HG03571 (cell line): ENCODE measurements around the gene PPIL4.
"Not testable (repeated sequence)": the region's sequence is repeated elsewhere in the genome, so short reads cannot be mapped to it uniquely, and the experiment has no call there.

Experiments
- ATAC-seq: cut with Tn5 transposase; IDR thresholded peaks from one replicate; pipeline ENCODE4 v1.9.1; 2021; ENCODE audit not compliant: unreplicated experiment

PPIL4 gene

DNA sequence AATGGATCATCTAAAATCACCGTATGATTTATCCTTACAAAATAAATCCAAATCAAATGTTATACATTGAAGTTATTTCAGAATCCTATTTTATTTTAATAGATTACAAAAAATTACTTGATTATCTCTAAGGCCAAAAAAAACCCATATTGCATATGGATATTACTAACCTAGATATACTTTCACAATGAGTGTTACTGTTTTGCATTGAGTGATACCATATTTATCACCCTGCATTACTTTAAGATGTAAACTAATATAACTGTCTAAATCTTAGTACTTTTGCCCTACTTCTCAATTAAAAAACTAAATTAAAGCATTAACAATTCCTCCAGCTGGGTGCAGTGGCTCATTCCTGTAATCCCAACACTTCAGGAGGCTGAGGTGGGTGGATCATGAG lies 11.1 kb downstream of the PPIL4 start:
- no peak for ATAC-seq

DNA sequence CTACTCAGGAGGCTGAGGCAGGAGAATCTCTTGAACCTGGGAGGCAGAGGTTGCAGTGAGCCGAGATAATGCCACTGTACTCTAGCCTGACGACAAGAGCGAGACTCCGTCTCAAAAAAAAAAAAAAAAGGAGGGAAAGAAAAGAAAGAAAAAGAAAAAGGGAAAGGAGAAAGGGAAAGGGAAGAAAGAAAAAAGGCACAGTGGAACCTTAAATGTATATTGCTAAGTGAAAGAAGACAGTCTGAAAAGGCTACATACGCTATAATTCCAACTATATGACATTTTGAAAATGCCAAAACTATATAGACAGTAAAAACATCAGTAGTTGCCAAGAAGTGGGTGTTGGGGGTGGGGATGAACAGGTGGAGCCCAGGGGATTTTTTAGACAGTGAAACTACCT lies 16.2 kb downstream of the PPIL4 start:
- ATAC-seq: no peak

DNA sequence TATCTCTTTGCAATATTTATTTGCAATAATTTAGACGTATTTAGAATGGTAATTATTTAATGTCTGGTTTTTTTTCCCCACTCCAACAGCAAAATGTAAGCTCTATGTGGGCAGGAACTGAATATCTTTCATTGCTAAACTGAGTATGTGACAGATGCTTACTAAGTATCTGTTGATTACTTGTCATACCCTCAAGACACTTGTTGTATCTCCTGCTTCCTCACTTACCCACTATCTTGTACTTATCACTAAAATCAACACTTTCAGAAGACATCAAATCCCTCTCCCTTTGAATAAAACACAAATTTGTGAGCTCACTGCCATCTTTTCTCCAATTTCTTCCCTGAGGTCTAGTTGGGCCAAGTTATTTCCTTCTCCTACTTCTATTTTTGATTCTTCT lies 30.3 kb downstream of the PPIL4 start:
- ATAC-seq: no peak

DNA sequence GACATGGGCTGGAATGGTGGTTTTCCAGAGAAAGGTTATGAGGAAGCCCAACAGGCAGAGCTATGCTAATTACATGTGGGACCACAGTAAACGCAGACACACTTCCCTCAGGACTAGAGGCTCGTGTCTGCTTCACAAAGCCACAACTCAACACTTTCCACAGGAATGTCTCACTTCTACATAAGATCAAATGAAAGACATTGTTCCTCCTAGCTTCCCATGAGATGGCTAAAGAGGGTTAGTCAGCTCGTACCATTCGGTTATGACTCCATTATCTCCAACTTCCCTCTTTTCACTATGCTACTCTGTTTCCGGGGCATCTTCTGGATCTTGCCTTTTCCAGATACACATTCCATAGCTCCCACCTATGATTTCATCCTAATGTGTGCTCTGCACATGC lies 31.9 kb downstream of the PPIL4 start:
- no peak for ATAC-seq

DNA sequence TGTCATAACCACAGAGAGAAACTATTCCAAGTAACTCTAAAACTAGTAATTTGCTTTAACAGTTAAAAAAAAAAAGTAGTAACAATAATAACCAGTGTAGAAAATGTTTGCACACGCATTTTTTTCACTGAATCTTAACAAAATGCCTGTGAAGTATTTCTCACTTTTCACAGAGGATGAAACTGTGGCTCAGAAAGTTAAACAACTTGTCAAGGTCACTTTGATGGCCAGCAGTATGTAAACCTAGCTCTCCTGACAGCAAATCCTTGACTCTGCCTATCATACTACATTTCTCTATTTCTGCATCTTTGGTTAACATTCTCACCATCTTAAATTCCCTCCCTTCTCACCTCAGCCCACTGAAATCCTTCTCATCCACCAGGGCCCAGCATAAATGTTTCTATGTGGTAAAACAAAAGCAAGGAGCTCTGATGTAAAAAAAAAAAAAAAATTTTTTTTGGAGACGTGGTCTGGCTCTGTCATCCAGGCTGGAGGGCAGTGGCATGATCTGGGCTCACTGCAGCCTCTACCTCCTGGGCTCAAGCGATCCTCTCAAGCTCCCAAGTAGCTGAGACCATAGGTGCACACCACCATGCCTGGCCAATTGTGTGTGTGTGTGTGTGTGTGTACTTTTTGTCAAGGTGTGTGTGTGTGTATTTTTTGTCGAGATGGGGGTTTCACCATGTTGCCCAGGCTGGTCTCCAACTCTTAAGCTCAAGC lies 34.9 kb downstream of the PPIL4 start:
- no peak for ATAC-seq

DNA sequence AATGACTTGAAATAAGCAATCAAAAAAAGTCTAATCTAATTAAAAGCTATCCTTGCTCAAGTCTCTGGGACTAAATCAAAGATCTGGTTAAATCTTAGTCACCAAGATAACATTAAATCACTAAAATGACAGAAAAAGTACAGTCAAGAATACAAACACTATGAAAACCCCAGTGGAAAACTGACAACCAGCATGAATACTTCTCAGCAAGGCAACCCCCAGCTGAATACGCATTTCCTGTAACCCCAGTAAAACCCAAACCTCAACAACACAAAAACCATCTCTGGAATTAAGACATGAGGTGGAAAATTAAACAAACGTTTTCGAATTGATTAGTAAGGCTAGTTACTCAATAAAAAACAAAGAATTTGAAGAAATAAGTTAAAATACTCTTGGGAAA lies 37.4 kb downstream of the PPIL4 start:
- ATAC-seq: no peak

DNA sequence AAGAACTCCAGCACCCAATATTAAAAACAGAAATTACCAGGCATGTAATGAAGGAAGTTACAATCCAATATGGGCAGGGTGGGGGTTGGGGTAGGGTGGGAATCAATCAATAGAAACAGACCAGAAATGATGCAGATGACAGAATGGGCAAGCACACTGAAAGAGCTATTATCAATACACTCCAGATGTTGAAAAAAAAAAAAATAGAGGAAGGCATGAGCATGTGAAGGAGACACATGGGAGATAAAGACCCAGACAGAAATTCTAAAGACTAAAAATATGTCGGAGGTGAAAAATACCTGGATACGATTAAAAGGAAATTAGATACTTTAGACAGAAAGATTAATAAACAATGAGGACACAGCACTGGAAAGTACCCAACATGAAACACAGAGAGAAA lies 42.0 kb downstream of the PPIL4 start:
- ATAC-seq: no peak

DNA sequence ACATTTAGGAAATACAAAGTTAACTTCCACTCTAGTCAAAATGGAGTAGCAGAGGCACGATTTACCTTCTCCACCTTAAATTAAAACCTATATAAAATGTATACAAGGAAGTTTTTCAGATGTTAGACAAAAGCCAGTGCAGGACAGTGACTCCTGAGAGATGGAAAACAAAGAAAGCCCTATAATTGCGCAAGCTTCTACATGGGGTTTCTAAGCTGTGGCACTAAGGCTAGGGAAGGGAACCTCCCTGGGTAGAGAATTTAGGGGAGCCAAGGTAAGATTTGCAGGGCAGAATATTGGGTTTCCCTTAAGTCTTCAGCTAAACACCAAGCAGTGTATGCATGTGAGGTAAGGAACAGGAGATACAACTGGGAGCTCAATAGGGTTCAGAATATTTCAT lies 42.6 kb downstream of the PPIL4 start:
- ATAC-seq: no peak

DNA sequence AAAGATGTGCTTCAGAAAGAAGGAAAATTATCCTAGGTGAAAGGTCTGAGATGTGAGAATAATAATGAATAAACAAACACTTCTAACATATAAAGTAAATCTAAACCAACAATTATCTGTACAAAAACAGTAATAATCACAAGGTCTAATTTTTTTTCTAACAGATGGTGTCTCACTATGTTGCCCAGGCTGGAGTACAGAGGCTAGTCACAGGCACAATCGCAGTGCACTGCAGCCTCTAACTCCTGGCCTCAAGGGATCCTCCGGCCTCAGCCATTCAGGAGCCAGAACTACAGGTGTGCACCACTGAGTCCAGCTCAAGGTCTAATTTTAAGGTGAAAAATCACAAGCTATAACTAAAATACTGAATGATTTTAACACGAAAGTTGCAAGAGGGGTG lies 44.1 kb downstream of the PPIL4 start:
- no peak for ATAC-seq

DNA sequence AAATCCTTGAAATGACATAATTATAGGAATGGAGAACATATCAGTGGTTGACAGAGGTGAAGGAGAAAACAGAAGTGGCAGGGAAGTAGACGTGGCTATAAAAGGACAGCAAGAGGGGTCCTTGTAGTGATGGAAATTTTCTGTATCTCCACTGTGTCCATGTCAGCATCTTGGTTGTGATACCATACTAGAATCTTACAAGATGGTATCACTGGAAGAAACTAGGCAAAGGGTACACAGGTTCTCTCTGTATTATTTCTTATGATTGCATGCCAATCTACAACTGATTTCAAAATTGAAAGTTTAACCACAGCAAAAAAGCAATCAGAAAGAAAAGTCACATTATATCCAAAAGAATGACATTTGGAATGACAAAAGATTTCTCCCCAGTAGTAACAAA lies 44.6 kb downstream of the PPIL4 start:
- no peak for ATAC-seq

DNA sequence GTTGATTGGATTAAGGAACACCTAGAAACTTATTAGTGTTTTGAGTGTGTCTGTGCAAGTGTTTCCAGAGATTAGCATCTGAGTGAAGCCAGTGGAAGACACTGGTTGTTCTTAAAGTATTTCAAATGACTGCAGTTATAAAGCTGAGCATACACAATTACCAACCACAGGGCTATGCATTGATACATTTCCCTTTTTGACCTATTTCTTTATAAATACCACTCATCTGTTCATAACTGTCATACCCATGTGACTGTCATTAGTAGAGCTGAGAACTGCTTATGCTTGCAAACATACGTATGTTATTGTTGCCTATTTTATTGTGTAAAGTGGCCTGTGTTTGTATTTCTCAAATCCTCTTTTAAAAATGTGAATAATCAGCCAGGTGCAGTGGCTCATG lies 45.7 kb downstream of the PPIL4 start:
- no peak for ATAC-seq

DNA sequence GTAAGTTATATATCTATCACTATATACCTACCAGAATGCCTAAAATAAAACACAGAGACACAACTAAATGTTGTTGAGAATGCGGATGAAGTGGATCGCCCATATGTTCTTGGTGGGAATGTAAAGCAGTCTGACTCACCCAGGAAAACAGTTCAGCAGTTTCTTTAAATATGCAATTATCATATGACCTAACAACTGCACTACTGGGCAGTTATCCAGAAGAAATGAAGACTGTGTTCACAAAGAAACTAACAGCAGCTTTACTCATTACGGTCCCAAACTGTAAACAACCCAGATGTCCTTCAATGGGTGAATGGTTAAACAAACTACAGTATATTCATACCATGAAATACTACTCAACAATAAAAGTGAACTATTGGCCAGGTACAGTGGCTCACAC lies 46.8 kb downstream of the PPIL4 start:
- ATAC-seq: no peak

DNA sequence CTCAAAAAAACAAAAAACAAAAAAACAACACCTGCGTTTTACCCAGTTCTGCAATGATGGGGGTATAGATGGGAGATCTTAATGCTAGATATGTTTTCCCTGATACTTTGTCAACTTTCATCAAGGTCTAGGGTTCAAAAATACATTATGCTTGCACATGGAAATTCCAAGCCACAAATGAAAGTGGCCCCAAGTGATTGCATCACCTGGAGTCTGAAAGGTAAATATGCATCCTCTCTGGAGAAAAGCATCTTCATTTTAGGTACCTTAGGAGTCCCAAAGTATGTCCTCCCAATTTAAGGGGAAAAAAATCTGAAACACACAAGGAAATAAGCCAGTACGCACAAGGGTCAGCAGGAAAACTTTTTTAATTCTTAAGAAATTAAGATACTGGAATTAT lies 48.5 kb downstream of the PPIL4 start:
- no peak for ATAC-seq

DNA sequence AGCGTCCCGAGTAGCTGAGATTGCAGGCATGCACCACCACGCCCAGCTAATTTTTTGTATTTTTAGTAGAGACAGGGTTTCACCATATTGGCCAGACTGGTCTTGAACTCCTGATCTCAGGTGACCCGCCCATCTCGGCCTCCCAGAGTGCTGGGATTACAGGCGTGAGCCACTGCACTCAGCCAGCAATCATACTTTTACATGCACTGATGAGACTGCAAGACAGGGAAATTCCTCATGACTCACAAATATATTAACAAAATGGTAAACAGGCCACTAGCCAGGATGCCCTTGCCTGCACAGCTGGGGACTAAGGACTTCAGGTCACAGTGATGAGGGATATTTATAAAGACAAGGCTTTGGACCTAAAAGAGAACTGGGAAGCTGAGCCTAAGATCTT lies 49.2 kb downstream of the PPIL4 start:
- not testable (repeated sequence) for ATAC-seq

DNA sequence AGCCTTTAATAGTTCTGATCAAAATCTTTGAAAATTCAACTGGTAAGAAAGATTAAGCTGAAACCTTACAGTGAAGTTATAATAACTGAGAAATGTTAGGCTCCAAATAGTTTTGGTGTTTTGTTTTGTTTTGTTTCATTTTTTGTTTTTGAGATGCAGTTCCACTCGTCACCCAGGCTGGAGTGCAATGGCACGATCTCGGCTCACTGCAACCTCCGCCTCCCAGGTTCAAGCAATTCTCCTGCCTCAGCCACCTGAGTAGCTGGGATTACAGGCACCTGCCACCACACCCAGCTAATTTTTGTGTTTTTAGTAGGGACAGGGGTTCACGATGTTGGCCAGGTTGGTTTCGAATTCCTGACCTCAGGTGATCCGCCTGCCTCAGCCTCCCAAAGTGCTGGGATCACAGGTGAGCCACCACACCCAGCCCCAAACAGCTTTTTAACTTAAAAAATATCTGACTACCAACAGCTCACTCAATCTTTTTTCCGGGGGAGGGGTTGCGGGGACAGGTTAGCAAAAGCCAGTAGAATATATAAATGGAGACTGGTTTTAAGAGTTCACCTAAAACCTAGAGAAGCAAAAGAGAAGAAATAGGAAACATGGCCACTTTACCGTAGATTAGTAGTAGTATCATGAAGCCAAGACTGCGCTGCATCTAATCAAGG lies 50.4 kb downstream of the PPIL4 start:
- not testable (repeated sequence) for ATAC-seq

DNA sequence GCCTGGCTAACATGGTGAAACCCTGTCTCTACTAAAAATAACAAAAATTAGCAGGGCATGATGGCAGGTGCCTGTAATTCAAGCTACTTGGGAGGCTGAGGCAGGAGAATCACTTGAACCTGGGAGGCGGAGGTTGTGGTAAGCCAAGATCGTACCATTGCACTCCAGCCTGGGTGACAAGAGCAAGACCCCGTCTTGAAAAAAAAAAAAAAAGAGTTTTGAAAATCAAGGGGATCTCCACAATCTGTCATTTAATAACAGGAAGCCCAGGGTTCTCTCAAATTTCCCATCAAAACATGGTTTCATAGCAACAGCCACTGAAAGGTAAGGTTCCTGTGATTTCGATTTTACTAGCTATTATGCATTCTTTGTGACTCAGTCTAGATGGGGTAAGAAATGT lies 51.0 kb downstream of the PPIL4 start:
- peak; percentile 81 for ATAC-seq

DNA sequence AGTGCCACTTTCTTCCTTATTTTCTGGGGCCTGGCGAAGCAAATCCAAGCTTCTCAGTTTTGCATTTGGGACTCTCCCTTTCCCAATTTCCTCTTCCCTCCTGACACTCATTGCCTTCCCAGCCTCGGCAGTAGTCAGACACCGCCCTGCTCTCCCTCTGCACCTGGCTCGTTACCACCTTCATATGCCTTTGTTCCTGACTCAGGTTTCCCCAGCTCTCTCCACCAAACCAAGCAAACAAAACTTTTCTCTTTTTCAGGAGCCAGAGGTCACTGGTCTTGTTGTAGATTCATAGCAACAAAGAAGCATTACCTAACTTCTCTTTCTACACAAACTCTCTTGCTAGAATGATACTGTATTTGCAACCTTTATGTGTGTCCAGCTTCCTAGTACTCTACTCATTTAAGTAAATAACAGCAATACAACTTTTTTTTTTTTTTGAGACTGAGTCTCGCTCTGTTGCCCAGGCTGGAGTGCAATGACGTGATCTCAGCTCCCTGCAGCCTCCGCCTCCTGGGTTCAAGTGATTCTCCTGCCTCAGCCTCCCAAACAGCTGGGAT lies 52.0 kb downstream of the PPIL4 start:
- ATAC-seq: no peak

DNA sequence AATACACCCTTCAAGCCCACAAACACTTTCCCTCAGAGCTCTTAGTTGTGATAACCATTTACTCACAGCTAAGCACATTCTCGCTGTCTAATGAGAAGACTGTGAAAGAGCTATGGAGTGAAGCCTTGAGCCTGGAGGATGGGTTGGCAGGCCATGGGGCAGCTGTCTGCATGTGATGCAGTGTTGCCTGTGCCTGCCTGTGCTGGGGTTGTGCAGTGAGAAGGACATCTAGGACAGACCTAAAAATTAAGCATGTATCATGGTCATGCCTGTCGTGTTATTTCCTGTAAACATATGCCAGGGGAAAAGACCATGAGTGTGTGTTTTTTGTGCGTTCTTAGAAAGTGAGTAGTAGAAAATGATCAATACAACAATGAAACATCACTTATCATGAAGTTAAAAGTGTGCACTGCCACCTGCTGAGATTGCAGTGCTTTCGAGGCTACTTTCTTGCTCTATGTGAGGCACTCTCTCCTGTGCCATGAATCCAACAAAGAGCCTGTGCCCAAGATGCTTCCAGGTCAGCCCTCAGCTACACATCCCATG lies 53.0 kb downstream of the PPIL4 start:
- no peak for ATAC-seq

DNA sequence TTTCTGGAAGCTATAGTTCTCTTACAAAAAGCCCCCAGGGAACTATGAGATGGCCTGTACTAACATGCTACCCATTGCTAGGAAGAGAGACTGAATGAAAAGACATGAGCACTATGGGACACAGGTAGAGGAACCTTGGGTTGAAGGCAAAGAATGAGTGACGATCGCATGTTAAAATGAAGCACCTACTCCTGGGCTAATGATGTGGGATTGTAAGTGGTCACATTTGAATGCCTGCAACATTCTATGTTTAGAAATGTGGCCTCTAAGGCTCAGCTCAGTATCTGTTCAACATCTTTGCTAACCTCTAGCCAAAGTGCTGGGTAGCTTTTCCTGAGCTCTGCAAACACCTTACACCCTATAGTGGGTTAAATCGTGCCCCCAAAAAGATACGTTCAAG lies 55.9 kb downstream of the PPIL4 start:
- no peak for ATAC-seq

DNA sequence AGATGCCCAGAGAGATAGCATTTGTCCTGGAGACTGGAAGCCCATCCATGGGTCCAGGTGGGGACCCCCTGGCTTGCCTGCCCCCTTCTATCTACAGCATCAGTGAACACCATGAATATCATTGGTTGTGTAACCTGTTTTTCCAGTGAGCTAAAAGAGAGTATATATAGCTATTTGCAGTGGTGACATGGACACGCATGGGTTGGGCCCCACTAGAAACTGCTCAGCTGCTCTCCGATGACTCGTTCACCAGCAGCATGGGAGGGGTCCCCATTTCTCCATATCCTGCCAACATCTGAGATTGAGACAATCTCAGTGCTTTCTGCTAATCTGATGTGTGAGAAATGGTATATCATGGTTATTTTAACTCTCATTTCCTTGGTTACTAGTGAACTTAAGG lies 57.0 kb downstream of the PPIL4 start:
- ATAC-seq: no peak

DNA sequence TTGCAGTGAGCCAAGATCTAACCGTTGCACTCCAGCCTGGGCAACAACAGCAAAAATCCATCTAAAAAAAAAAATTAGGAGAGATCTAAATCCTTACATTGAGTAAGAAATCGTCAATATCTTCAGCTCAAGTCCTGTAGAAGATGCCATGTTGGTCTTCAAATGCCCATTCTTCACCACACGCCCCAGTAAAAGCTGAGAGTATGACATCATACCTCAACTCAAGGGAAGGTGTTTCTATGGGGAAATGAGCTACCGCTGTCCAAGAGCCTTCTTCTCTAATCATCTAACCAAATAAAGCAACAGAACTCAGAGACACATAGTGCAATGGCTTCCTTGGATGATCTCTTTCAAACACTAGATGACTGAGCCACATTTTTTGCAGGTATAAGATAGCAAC lies 58.5 kb downstream of the PPIL4 start:
- no peak for ATAC-seq
